ENCODE measurements around the gene ATXN3L. TPM values are rescaled to one million over a fixed set of nuclear protein-coding genes. Genes with fewer than 3 reads are reported as not detected.

The ATXN3L gene
- total and polyA plus RNA-seq, 12 donors = not detected

GRCh38 chrX:13365161-13365560 is 45.3 kb upstream of the ATXN3L start:
- no peak for DNase-seq
- no peaks in the 10 kb centered on the region for H3K9me3 ChIP-seq
- no peak overlapping the region for H3K27ac ChIP-seq
- intact Hi-C loops (cut with DNase I) = loop anchor here in 1 of 10 donors (10.0 kb wide), 1 partner anchor 110 kb away; no protein-coding TSS in a partner anchor
- ATAC-seq = no peak
- 99 to 100% methylated on average over 5 of the region's 5 CpGs for WGBS, 2 donors
- H3K4me3 ChIP-seq = no peak overlapping the region
- peaks cover 0 to 26% (median 0%) of the 10 kb centered on the region in 7 donors for H3K27me3 ChIP-seq
- H3K4me1 ChIP-seq = peaks cover 0 to 5% (median 0%) of the 10 kb centered on the region in 9 donors
- H3K36me3 ChIP-seq = no peaks in the 10 kb centered on the region
- TF ChIP-seq, protein P1, sequence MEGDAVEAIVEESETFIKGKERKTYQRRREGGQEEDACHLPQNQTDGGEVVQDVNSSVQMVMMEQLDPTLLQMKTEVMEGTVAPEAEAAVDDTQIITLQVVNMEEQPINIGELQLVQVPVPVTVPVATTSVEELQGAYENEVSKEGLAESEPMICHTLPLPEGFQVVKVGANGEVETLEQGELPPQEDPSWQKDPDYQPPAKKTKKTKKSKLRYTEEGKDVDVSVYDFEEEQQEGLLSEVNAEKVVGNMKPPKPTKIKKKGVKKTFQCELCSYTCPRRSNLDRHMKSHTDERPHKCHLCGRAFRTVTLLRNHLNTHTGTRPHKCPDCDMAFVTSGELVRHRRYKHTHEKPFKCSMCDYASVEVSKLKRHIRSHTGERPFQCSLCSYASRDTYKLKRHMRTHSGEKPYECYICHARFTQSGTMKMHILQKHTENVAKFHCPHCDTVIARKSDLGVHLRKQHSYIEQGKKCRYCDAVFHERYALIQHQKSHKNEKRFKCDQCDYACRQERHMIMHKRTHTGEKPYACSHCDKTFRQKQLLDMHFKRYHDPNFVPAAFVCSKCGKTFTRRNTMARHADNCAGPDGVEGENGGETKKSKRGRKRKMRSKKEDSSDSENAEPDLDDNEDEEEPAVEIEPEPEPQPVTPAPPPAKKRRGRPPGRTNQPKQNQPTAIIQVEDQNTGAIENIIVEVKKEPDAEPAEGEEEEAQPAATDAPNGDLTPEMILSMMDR (IDR thresholded peaks at IDR 0.05) = no peak

GRCh38 chrX:13364230-13364857 is 44.5 kb upstream of the ATXN3L start:
- Histone ChIP-seq H3K27me3 (peaks cover 0 to 19% (median 0%) of the 10 kb centered on the region in 7 donors), H3K36me3 (no peaks in the 10 kb centered on the region), H3K27ac (no peak overlapping the region), H3K9me3 (no peaks in the 10 kb centered on the region), H3K4me1 (peaks cover 0 to 9% (median 0%) of the 10 kb centered on the region in 9 donors), H3K4me3 (no peak overlapping the region)
- TF ChIP-seq, protein P1 (IDR thresholded peaks at IDR 0.05) = no peak
- DNase-seq (no peak), ATAC-seq (peak in 1 of 8 donors; percentile 41)
- intact Hi-C loops (cut with DNase I) = loop anchor here in 1 of 10 donors (10.0 kb wide), 1 partner anchor 110 kb away; no protein-coding TSS in a partner anchor
- WGBS, 2 donors = 53 to 55% methylated on average over 4 of the region's 4 CpGs

GRCh38 chrX:13360146-13360545 is 40.3 kb upstream of the ATXN3L start:
- H3K4me1 ChIP-seq = peaks cover 0 to 19% (median 0%) of the 10 kb centered on the region in 9 donors
- H3K27me3 ChIP-seq = peaks cover 0 to 27% (median 0%) of the 10 kb centered on the region in 7 donors
- peak; percentile 67 to 96 (median 88) for ATAC-seq
- no peaks in the 10 kb centered on the region for H3K36me3 ChIP-seq
- H3K27ac ChIP-seq = peak overlapping the region in 3 of 10 donors; percentile 28 to 58 (median 29)
- intact Hi-C loops (cut with DNase I) = loop anchor here in 1 of 10 donors (10.0 kb wide), 1 partner anchor 115 kb away; no protein-coding TSS in a partner anchor
- no peak overlapping the region for H3K4me3 ChIP-seq
- no peaks in the 10 kb centered on the region for H3K9me3 ChIP-seq
- peak; percentile 9 to 24 for DNase-seq
- TF ChIP-seq, protein P1 (IDR thresholded peaks at IDR 0.05) = no peak
- WGBS, 2 donors = 38 to 67% methylated on average over 1 of the region's 1 CpG

GRCh38 chrX:13357925-13358324 is 38.1 kb upstream of the ATXN3L start:
- H3K4me1 ChIP-seq = peaks cover 0 to 19% (median 0%) of the 10 kb centered on the region in 9 donors
- peak overlapping the region in 5 of 10 donors; percentile 37 to 62 (median 46) for H3K27ac ChIP-seq
- H3K36me3 ChIP-seq = no peaks in the 10 kb centered on the region
- no peaks in the 10 kb centered on the region for H3K9me3 ChIP-seq
- ATAC-seq (peak in 6 of 8 donors; percentile 39 to 77 (median 54)), DNase-seq (peak in 1 of 2 donors; percentile 7)
- no peak overlapping the region for H3K4me3 ChIP-seq
- 23 to 43% methylated on average over 1 of the region's 1 CpG for WGBS, 2 donors
- intact Hi-C loops (cut with DNase I) = loop anchor here in 1 of 10 donors (10.0 kb wide), 1 partner anchor 127 kb away; no protein-coding TSS in a partner anchor
- H3K27me3 ChIP-seq = peaks cover 0 to 28% (median 0%) of the 10 kb centered on the region in 7 donors
- TF ChIP-seq, protein P1 (IDR thresholded peaks at IDR 0.05) = no peak

All from heart right ventricle (tissue), 16 donors.